ENCODE data around the gene CRIP2.

DNA sequence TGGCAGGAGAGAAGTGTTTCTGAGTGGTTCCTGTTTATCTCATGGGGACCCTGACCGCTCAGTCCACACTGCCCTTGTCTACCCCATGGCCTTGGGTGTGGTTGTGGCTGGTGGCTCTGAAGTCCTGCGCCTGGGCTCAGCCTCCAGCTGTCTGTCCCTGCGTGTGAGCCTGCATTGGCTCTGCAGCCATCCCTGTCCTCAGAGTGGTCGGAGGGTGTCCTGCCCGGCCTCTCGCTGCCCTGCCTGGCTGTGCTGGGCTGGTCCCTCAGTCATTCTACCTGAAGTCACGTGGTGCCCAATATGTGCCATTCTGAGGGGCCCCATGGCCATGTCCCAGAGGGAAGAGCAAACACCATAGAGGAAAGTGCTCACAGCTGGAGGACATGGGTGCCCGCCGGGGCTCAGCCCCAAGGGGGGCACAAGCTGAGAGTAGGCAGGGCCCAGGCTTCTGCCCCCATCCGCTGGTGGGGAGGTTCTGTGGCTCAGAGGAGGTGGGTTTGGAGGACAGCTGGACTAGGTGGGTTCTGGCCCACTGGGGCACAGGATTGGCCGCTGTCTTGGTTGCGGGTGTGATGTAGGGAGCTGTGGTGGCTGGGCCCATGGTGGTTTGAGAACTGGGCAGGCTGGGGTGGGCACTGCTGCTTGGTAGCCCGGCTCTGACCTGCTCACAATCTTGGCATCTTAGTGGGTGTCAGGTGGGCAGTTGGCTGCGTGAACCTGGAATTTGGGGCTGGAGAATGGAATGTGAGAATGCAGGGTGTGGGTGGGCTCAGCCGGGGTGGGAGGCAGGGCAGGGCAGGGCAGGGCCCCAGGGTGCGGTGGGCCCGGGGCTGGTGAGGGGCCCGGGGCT lies 28.1 kb downstream of the CRIP2 start:
- no peak for TF ChIP-seq TAF1 (CRISPR knock-in tag; IDR thresholded peaks at IDR 0.05)
- TF ChIP-seq POLR2AphosphoS5 (IDR thresholded peaks at IDR 0.05; ENCODE audit: low read depth, low read length), result no peak
- no peak for TF ChIP-seq POLR2A (IDR thresholded peaks at IDR 0.05; ENCODE audit: insufficient read depth in 1 of 2, low read depth in 2 of 2, low read length in 2 of 2)
- no peak for TF ChIP-seq TBL1XR1 (IDR thresholded peaks at IDR 0.05; ENCODE audit: borderline replicate concordance, low read length, partially characterized antibody)
- TF ChIP-seq DPF2 (CRISPR knock-in tag; IDR thresholded peaks at IDR 0.05; ENCODE audit: borderline replicate concordance, low read depth), result no peak
- no peak for TF ChIP-seq ZSCAN30 (CRISPR knock-in tag; IDR thresholded peaks at IDR 0.05)
- no peak for TF ChIP-seq JUNB (CRISPR knock-in tag; IDR thresholded peaks at IDR 0.05; ENCODE audit: borderline replicate concordance)
- TF ChIP-seq, protein P1, sequence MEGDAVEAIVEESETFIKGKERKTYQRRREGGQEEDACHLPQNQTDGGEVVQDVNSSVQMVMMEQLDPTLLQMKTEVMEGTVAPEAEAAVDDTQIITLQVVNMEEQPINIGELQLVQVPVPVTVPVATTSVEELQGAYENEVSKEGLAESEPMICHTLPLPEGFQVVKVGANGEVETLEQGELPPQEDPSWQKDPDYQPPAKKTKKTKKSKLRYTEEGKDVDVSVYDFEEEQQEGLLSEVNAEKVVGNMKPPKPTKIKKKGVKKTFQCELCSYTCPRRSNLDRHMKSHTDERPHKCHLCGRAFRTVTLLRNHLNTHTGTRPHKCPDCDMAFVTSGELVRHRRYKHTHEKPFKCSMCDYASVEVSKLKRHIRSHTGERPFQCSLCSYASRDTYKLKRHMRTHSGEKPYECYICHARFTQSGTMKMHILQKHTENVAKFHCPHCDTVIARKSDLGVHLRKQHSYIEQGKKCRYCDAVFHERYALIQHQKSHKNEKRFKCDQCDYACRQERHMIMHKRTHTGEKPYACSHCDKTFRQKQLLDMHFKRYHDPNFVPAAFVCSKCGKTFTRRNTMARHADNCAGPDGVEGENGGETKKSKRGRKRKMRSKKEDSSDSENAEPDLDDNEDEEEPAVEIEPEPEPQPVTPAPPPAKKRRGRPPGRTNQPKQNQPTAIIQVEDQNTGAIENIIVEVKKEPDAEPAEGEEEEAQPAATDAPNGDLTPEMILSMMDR (CRISPR knock-in tag; IDR thresholded peaks at IDR 0.05), result no peak
- TF ChIP-seq RCOR2 (CRISPR knock-in tag; IDR thresholded peaks at IDR 0.05), result no peak
- TF ChIP-seq GATA4 (IDR thresholded peaks at IDR 0.05; ENCODE audit: borderline replicate concordance, low read depth), result 0 out of 2 replicates have a peak, but pooled peaks have one; percentile 12
- no peak for TF ChIP-seq REXO4 (CRISPR knock-in tag; IDR thresholded peaks at IDR 0.05; ENCODE audit: borderline replicate concordance)
- no peak for TF ChIP-seq MXI1 (IDR thresholded peaks at IDR 0.05; ENCODE audit: borderline replicate concordance, low read depth, low read length)

Measured in HepG2 (cell line).